Body of pancreas (tissue), 4 donors: ENCODE measurements around the gene NAGLU. TPM values are rescaled to one million over a fixed set of nuclear protein-coding genes. Genes with fewer than 3 reads are reported as not detected.
A peak's percentile ranks its signal among the peaks of the same experiment; 100 is the strongest.

ENCODE experiments used
- ATAC-seq: fragments of 150-250 bp; one replicate; pipeline ENCODE4 v1.9.1; 2016
- DNase-seq, 4 donors: peaks; one replicate each; pipeline ENCODE4 v3.0.0-alpha.2; 2019
- H3K27ac ChIP-seq, 4 donors: fragments of 200-600 bp; sonication (generic); 1 replicate in 3 of 4; 2 replicates in 1 of 4; pipeline versions ENCODE4 v1.5.1 to v1.6.1; 2016 to 2019; ENCODE audit warnings: mild to moderate bottlenecking in 1 of 4, mixed read lengths in 1 of 4, moderate library complexity in 1 of 4
- H3K27me3 ChIP-seq, 2 donors: fragments of 200-600 bp; sonication (generic); one replicate each; pipeline ENCODE4 v1.6.0; 2016; ENCODE audit warnings: mild to moderate bottlenecking in 1 of 2
- H3K36me3 ChIP-seq, 2 donors: fragments of 200-600 bp; sonication (generic); replicated peaks in 1 of 2; 2 replicates each; pipeline ENCODE4 v1.5.1; 2016; ENCODE audit warnings: low read depth in 2 of 2; ENCODE audit not compliant: insufficient read depth in 1 of 2
- H3K4me1 ChIP-seq: fragments of 200-600 bp; sonication (generic); one replicate; pipeline ENCODE4 v1.6.0; 2016
- H3K4me3 ChIP-seq, 2 donors: fragments of 200-600 bp; sonication (generic); 1 replicate in 1 of 2; 2 replicates in 1 of 2; pipeline ENCODE4 v1.5.1; 2016 to 2019
- H3K9me3 ChIP-seq, 3 donors: fragments of 200-600 bp; sonication (generic); 1 replicate in 2 of 3; 2 replicates in 1 of 3; pipeline ENCODE4 v1.5.1; 2016
- CTCF ChIP-seq, 7 experiments: fragments of 450-650 bp in 4 of 7; fragments of 200-600 bp in 3 of 7; sonication (generic) in 3 of 7; IDR thresholded peaks; one replicate each; pipeline ENCODE4 v1.5.1; 2016 to 2019; ENCODE audit warnings: antibody characterized with exemption in 7 of 7
- POLR2A ChIP-seq, 3 donors: fragments of 450-650 bp; IDR thresholded peaks; one replicate each; pipeline ENCODE4 v1.6.1; 2016; ENCODE audit warnings: antibody characterized with exemption in 3 of 3, mild to moderate bottlenecking in 2 of 3
- WGBS, 2 donors: methylation state at CpG; one replicate each; pipeline ENCODE4 v1.1.5; 2017; 5-methylcytosine and 5-hydroxymethylcytosine counted together
- intact Hi-C: fragments of 100-400 bp; cut with DNase I; formaldehyde crosslinking; loops from one replicate; pipeline ENCODE4 v1.15.1; 2023
- total RNA-seq, 2 donors: library from RNA; depleted of rRNA; stranded (reverse); fragments of >200 nt; gene quantifications; one replicate each; pipeline ENCODE4 v1.1.0, GENCODE V29; 2016

The NAGLU gene
- total RNA-seq, 2 donors from 2014 or later = 46.4 to 110 TPM

GRCh38 chr17:42565523-42566214 is 29.6 kb downstream of the NAGLU start:
- TF ChIP-seq POLR2A (IDR thresholded peaks at IDR 0.05) = no peak
- no peak for TF ChIP-seq CTCF (IDR thresholded peaks at IDR 0.05)
- DNase-seq (no peak), ATAC-seq (no peak)
- intact Hi-C loops = no loop called here
- peaks cover 7 to 29% of the 10 kb centered on the region in 2 donors for H3K36me3 ChIP-seq
- 91 to 93% methylated on average over 4 to 15 of the region's 16 CpGs for WGBS, 2 donors
- peak overlapping the region in 3 of 4 donors; percentile 79 to 95 (median 92) for H3K27ac ChIP-seq
- peaks cover 64% of the 10 kb centered on the region for H3K4me1 ChIP-seq
- H3K27me3 ChIP-seq = no peaks in the 10 kb centered on the region
- no peak overlapping the region for H3K4me3 ChIP-seq
- H3K9me3 ChIP-seq = no peaks in the 10 kb centered on the region

- no peak overlapping the region for H3K4me3 ChIP-seq
- H3K27ac ChIP-seq = peak overlapping the region; percentile 79 to 96 (median 94)
- DNase-seq (no peak), ATAC-seq (no peak)
- TF ChIP-seq POLR2A (IDR thresholded peaks at IDR 0.05) (no peak), CTCF (IDR thresholded peaks at IDR 0.05) (no peak)
- no peaks in the 10 kb centered on the region for H3K27me3 ChIP-seq
- H3K4me1 ChIP-seq = peaks cover 68% of the 10 kb centered on the region
- WGBS, 2 donors = 23 to 26% methylated on average over 19 to 28 of the region's 28 CpGs
- peaks cover 7 to 31% of the 10 kb centered on the region in 2 donors for H3K36me3 ChIP-seq
- intact Hi-C loops = no loop called here
- H3K9me3 ChIP-seq = no peaks in the 10 kb centered on the region
These were observed 30.3 kb downstream of the NAGLU start for GRCh38 chr17:42566215-42566882.

- intact Hi-C loops = no loop called here
- Histone ChIP-seq H3K27me3 (no peaks in the 10 kb centered on the region), H3K9me3 (no peaks in the 10 kb centered on the region), H3K27ac (peak within 1 kb of the TSS; percentile 79 to 96 (median 94)), H3K4me1 (peaks cover 69% of the 10 kb centered on the region), H3K36me3 (peaks cover 7 to 34% of the 10 kb centered on the region in 2 donors), H3K4me3 (peak within 1 kb of the TSS; percentile 39 to 67)
- WGBS, 2 donors = 1% methylated on average over 23 to 71 of the region's 72 CpGs
- peak; percentile 95 to 97 (median 96) for DNase-seq
- TF ChIP-seq CTCF (IDR thresholded peaks at IDR 0.05) (no peak), POLR2A (IDR thresholded peaks at IDR 0.05) (peak; percentile 14 to 44 (median 30))
- peak; percentile 81 for ATAC-seq
These were observed 31.0 kb downstream of the NAGLU start, which contains the start of gene MLX for GRCh38 chr17:42566883-42567573. TSS of gene MLX (plus strand) at chr17:42567100. CDS start at chr17:42567125, 25 bp downstream.

GRCh38 chr17:42568341-42569111 is 32.5 kb downstream of the NAGLU start:
- Histone ChIP-seq H3K4me3 (no peak overlapping the region), H3K36me3 (peaks cover 7 to 39% of the 10 kb centered on the region in 2 donors), H3K27me3 (no peaks in the 10 kb centered on the region), H3K27ac (peak overlapping the region in 2 of 4 donors; percentile 5 to 95), H3K9me3 (no peaks in the 10 kb centered on the region), H3K4me1 (peaks cover 64% of the 10 kb centered on the region)
- TF ChIP-seq POLR2A (IDR thresholded peaks at IDR 0.05) = no peak
- TF ChIP-seq CTCF (IDR thresholded peaks at IDR 0.05) = no peak
- WGBS, 2 donors = 90 to 92% methylated on average over 14 of the region's 14 CpGs
- no peak for ATAC-seq
- intact Hi-C loops = no loop called here
- no peak for DNase-seq
